Mucosa of descending colon (tissue), 3 donors: Measurements from ENCODE around the gene PCYT1A. TPM values are rescaled to one million over a fixed set of nuclear protein-coding genes. Genes with fewer than 3 reads are reported as not detected.

ENCODE experiments used
- ATAC-seq: fragments of 200-7000 bp; cut with Tn5 transposase; one replicate; pipeline ENCODE4 v1.9.1; 2020; ENCODE audit warnings: mild to moderate bottlenecking, moderate library complexity
- DNase-seq, 3 donors: peaks; one replicate each; pipeline ENCODE4 v3.0.0-alpha.2; 2020
- H3K36me3 ChIP-seq: fragments of 200-600 bp; one replicate; pipeline ENCODE4 v1.8.0; 2021; ENCODE audit warnings: low read depth, mild to moderate bottlenecking
- H3K4me1 ChIP-seq: fragments of 200-600 bp; one replicate; pipeline ENCODE4 v1.8.0; 2021; ENCODE audit warnings: low read depth, mild to moderate bottlenecking
- H3K4me3 ChIP-seq: fragments of 200-600 bp; one replicate; pipeline ENCODE4 v1.8.0; 2021; ENCODE audit warnings: mild to moderate bottlenecking
- H3K9me3 ChIP-seq: fragments of 200-600 bp; one replicate; pipeline ENCODE4 v1.8.0; 2021; ENCODE audit warnings: mild to moderate bottlenecking
- CTCF ChIP-seq: fragments of 200-600 bp; IDR thresholded peaks from one replicate; pipeline ENCODE4 v1.8.0; 2022; ENCODE audit warnings: antibody characterized with exemption, mild to moderate bottlenecking
- intact Hi-C, 2 donors: fragments of 100-400 bp; cut with DNase I in 1 of 2; cut with micrococcal nuclease in 1 of 2; formaldehyde crosslinking; loops; one replicate each; pipeline versions ENCODE4 v1.11.0 to v1.11.1; 2022; cut with DNase I, micrococcal nuclease
- total RNA-seq, 3 donors: library from RNA; stranded (reverse); fragmentation: NEBNext Ultra II Directional in 2 of 3; extraction: Animal tissue kit (Norgen Biotek cat#: 25700) in 2 of 3; gene quantifications; one replicate each; pipeline versions ENCODE4 v1.2.1 to v1.2.4, GENCODE V29; 2021 to 2023
- donor health status: DM: no; HTN: no; CAD: no; lungs with moderate emphysema.
- donor health status: DM: no; HTN: no; CAD: no.
- donor health status: DM: no; HTN: yes; CAD: no.

PCYT1A gene
- total RNA-seq, 3 donors from 2014 or later, result 60.2 to 65.2 (median 60.4) TPM

GRCh38 chr3:196193736-196194541 is 93.6 kb downstream of the PCYT1A start:
- no peak for TF ChIP-seq CTCF
- ATAC-seq, result peak; percentile 67
- peak; percentile 66 to 86 (median 80) for DNase-seq
- Histone ChIP-seq H3K9me3 (no peaks in the 10 kb centered on the region), H3K4me3 (no peak overlapping the region), H3K36me3 (no peaks in the 10 kb centered on the region), H3K4me1 (peaks cover 32% of the 10 kb centered on the region)
- intact Hi-C loops, result no loop called here

DNA sequence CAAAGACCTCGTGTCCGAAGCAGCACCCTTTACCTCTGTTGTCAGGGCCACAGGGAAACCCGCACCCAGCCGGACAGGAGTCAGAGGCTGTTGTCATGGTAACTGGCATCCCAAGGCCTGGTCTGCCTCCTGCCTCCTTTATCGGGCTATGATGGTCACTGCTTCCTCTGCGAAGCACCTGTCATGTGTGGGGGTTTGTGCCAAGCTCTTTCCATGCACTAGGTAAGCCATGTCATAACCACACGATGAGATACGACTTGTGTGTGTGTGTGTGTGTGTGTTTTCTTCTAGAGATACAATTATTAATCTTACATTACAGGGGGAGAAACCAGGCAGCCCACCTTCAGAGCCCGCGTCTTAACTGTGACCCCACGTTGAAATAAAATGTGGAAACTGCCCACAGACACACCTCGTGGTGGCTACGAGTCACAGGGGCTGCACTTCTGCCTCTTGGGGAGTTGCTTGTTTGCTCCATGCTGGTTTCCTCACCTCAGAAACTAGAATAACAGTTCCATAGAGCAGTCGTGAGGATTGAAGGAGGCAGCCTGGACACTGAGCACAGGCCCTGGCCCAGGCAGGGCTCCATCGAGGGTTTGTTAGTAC is 94.3 kb downstream of the PCYT1A start:
- Histone ChIP-seq H3K36me3 (no peaks in the 10 kb centered on the region), H3K4me3 (no peak overlapping the region), H3K4me1 (peaks cover 32% of the 10 kb centered on the region), H3K9me3 (no peaks in the 10 kb centered on the region)
- DNase-seq (peak in 1 of 3 donors; percentile 57), ATAC-seq (no peak)
- TF ChIP-seq CTCF, result no peak
- intact Hi-C loops, result no loop called here

- ATAC-seq (peak; percentile 59), DNase-seq (peak; percentile 55 to 79 (median 75))
- Histone ChIP-seq H3K4me3 (no peak overlapping the region), H3K4me1 (peaks cover 32% of the 10 kb centered on the region), H3K36me3 (no peaks in the 10 kb centered on the region), H3K9me3 (no peaks in the 10 kb centered on the region)
- no peak for TF ChIP-seq CTCF
- intact Hi-C loops, result no loop called here
These were observed 94.9 kb downstream of the PCYT1A start for GRCh38 chr3:196192524-196193051.

DNA sequence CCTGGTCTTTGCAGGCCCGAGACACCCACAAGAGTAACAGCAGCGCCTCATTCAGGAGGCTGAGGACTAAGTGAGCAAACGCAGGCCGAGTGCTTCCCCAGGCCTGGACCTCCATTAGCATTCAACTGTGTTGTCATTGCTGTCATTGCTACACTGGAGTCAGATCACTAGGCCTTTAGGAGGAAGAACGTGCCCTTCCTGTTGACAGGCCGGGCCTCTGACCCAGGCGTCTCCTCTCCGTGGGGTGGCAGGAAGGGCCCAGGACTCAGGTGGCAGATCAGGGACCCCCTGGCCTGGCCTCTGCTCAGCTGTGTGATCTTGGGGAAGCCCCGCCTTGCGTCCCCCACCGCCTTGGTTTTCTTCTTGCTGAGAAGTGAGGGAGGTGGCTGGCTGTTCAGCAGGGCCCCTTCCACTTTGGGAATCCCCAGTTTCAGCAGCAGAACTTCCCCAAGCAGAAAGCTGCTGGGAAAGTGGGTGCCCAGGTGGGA is 95.4 kb downstream of the PCYT1A start:
- intact Hi-C loops, result no loop called here
- DNase-seq (peak in 1 of 3 donors; percentile 83), ATAC-seq (peak; percentile 41)
- Histone ChIP-seq H3K36me3 (no peaks in the 10 kb centered on the region), H3K4me3 (no peak overlapping the region), H3K9me3 (no peaks in the 10 kb centered on the region), H3K4me1 (peaks cover 32% of the 10 kb centered on the region)
- TF ChIP-seq CTCF, result no peak

DNA sequence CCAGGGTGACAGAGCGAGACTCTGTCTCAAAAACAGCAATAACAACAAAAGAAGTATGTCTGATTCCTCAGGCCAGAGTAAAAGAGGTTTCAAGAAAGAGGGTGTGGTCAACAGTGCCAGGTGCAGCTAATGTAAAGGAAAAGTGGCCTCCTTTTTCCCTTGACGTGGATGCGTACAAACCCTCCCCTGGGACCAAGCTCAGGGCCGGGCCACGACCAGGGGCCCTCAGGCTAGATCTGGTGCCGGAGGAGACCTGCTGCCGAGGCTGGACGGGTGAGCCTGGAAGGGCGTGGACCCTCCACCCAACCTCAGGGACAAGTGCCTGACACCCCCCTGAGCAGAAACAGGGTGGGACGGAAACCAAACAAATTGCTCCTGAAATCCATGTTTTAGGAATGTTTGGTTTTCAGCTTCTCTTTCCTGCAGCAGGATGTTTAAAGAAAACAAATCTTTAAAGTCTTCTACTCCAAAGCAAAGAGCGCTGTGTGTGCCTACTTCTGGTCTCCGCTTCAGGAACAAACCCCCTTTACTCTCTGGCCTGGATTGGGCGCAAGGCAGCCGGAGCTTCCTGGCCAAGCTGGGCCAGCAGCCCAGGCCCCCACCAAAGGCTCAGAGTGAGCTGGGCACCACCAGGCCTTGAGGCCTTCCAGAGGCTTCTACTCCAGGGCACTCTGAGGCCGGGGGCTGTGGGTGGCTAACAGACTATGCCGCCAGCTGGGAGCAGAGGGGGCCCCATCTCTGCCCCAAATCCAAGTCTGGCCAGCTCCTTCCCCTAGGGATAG is 97.8 kb downstream of the PCYT1A start:
- Histone ChIP-seq H3K36me3 (no peaks in the 10 kb centered on the region), H3K4me1 (peaks cover 35% of the 10 kb centered on the region), H3K4me3 (no peak overlapping the region), H3K9me3 (no peaks in the 10 kb centered on the region)
- intact Hi-C loops, result no loop called here
- peak in 2 of 3 donors; percentile 29 to 63 for DNase-seq
- no peak for ATAC-seq
- TF ChIP-seq CTCF, result no peak
